PC-3 (cell line): ENCODE results near the gene KLHDC3.

Experiments
- CTCF ChIP-seq: fragments of 300-600 bp; sonication (generic); conservative IDR thresholded peaks from 2 replicates; pipeline ENCODE4 v1.5.1; 2017; ENCODE audit warnings: antibody characterized with exemption, low read depth, mild to moderate bottlenecking, low read length
- EZH2phosphoT487 ChIP-seq: fragments of 300-600 bp; sonication (generic); IDR thresholded peaks from 2 replicates; pipeline ENCODE4 v1.6.1; 2018; ENCODE audit warnings: mild to moderate bottlenecking, antibody characterized with exemption, low read length, borderline replicate concordance

GRCh38 chr6:43061861-43062260 lies 47.8 kb downstream of the KLHDC3 start:
- no peak for TF ChIP-seq CTCF
- TF ChIP-seq EZH2phosphoT487 = no peak
